Caki2 (cell line): ENCODE results near the gene SPAG9. TPM values are rescaled to one million over a fixed set of nuclear protein-coding genes. Genes with fewer than 3 reads are reported as not detected.

ENCODE experiments used
- DNase-seq: peaks from one replicate; pipeline ENCODE4 v3.0.0-alpha.2; 2015; ENCODE audit warnings: low read depth
- in situ Hi-C: cut with HindIII; loops from 2 replicates; pipeline ENCODE4 v1.10.0; 2016; ENCODE audit warnings: low sequenced_read_pairs, low pct_unique_long_range_greater_than_20kb, mixed read lengths
- total RNA-seq: library from RNA; depleted of rRNA; stranded (reverse); fragments of >200 nt; shearing (Covaris generic); gene quantifications from 2 replicates; pipeline ENCODE4 v1.2.3, GENCODE V29; 2014; ENCODE audit warnings: low replicate concordance; rRNA removed

The SPAG9 gene, protein sequence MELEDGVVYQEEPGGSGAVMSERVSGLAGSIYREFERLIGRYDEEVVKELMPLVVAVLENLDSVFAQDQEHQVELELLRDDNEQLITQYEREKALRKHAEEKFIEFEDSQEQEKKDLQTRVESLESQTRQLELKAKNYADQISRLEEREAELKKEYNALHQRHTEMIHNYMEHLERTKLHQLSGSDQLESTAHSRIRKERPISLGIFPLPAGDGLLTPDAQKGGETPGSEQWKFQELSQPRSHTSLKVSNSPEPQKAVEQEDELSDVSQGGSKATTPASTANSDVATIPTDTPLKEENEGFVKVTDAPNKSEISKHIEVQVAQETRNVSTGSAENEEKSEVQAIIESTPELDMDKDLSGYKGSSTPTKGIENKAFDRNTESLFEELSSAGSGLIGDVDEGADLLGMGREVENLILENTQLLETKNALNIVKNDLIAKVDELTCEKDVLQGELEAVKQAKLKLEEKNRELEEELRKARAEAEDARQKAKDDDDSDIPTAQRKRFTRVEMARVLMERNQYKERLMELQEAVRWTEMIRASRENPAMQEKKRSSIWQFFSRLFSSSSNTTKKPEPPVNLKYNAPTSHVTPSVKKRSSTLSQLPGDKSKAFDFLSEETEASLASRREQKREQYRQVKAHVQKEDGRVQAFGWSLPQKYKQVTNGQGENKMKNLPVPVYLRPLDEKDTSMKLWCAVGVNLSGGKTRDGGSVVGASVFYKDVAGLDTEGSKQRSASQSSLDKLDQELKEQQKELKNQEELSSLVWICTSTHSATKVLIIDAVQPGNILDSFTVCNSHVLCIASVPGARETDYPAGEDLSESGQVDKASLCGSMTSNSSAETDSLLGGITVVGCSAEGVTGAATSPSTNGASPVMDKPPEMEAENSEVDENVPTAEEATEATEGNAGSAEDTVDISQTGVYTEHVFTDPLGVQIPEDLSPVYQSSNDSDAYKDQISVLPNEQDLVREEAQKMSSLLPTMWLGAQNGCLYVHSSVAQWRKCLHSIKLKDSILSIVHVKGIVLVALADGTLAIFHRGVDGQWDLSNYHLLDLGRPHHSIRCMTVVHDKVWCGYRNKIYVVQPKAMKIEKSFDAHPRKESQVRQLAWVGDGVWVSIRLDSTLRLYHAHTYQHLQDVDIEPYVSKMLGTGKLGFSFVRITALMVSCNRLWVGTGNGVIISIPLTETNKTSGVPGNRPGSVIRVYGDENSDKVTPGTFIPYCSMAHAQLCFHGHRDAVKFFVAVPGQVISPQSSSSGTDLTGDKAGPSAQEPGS (N-terminal part only)
- 78.0 and 97.9 TPM in 2 replicates for total RNA-seq

DNA sequence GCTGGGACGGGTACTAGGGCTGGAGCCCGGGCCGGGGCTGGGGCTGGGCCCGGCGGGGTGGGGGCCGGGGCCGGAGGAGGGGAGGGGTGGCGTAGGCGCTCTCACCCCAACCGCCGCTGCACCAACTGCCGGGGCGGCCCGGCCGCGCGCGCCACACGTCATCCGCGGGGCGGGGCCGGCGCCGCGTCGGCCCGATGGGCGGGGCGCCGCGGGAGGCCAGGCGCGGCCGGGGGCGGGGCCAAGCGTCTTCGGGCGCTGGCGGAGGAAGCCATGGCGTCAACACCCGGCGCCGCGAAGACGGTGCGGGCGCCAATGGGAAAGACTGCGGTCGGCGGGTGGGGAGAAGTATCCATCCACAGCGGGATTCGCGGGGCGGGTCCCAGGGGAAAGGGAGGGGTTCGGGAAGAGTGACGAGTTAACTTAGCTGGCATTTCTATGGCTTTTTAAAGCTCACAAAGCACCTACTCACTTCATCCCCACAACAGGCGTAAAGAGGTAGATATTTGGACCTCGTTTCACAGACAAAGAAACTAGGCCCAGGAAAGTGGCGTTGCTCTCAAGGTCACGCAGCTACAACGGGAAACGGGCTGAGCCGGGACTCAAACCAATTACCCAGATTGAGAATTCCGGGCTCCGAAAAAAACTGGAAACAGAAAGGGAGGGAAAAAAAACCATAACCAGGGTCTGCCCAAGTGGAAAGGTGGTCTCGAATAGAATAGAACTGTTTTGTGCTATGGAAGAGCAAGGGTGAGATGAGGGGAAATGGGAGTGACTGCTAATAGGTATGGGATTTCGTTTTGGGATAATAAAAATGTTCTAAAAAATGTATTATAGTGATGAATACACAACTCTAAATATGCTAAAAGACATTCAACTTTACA, at the start of gene SPAG9:
TSS of gene SPAG9 (minus strand) at position 130 of the 881 bp plus-strand sequence. CDS start 212 bp downstream, outside the sequence.
- in situ Hi-C loops: no loop called here
- peak; percentile 95 for DNase-seq

DNA sequence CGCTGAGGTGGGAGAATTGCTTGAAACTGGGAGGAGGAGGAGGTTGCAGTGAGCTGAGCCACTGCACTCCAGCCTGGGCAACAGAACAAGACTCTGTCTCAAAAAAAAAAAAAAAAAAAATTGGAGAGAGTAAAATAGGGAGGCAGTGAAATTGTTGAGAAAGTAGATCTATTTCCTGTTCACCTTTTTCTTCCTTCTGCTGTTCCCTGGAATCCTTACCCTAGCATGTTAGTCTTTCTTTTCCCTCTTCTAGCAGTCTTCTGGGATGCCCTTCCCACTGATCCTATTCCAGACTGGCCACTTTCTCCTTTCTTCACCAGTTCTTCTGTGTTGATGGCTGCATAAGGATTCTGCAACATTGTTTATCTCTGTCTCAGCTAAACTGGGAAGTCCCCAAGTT, 48.7 kb upstream of the SPAG9 start:
- in situ Hi-C loops: no loop called here
- no peak for DNase-seq

DNA sequence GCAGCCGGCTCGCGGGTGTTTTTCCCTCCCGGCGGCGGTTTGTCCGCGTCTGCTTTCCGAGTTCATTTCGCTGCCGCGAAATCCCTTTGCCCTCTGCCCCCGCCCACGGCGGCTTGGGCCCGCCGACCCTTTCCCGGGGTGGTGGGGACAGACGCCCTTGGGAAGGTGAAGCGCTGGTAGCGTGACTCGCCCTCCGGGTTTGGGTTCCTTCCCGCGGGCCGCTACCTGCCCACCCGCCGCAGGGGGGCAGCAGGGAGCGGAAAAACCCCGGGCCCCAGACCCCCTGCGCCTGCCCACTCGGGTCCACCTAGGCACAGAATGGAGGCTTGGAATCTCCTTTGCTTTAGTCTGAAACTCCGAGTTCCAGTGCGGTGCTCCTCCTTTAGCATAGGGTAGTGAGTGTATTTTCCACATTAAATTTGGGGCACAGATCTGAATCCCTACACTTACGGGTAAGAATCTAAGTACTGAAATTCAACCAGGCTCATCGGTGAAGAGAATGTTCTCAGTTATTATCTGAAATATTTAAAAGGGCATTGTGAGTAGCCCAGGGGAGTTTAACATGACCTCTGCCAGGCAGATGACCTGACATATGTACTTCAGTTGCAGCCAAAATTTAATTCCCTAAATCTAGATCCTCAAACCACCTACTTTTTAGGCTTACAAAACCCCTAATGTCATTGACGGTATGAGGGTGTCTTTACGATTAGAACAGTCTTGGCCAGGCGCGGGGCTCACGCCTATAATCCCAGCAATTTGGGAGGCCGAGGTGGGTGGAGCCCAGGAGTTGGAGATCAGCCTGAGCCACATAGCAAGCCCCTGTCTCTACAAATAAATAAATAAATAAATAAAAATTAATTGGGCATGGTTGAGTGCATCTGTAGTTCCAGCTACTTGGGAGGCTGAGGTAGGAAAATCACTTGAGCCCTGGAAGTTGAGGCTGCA, 46.6 kb upstream of the SPAG9 start:
- DNase-seq: peak; percentile 53
- in situ Hi-C loops: no loop called here

DNA sequence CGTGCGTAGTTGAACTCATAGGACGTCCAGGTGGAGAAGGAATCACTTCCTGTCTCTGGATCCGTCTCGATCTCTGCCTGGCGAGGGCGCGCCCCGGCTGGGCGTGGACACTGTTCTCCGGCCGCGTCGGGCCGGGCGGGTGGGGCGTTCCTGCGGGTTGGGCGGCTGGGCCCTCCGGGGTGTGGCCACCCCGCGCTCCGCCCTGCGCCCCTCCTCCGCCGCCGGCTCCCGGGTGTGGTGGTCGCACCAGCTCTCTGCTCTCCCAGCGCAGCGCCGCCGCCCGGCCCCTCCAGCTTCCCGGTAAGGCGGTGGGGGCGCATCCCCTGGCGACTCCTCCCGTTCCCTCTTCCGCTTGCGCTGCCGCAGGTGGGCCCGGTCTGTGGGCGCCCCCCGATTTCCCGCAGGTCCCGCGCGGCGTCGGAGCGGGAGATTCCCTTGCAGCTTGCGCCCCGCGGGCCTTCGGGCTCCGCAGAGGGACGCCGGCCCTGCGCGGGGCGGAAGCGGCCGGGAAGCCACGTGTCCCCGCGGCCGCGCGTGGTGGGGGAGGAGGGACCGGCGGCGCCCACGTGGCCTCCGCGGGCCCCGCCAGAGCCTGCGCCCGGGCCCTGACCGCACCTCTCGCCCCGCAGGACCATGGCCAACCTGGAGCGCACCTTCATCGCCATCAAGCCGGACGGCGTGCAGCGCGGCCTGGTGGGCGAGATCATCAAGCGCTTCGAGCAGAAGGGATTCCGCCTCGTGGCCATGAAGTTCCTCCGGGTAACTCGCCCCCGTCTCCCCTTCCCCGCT, 45.7 kb upstream of the SPAG9 start, which contains the start of gene NME2:
TSS of gene NME2 (plus strand) at position 214 of the 789 bp plus-strand sequence. CDS start at position 634, 420 bp downstream.
- in situ Hi-C loops: no loop called here
- peak; percentile 87 for DNase-seq

DNA sequence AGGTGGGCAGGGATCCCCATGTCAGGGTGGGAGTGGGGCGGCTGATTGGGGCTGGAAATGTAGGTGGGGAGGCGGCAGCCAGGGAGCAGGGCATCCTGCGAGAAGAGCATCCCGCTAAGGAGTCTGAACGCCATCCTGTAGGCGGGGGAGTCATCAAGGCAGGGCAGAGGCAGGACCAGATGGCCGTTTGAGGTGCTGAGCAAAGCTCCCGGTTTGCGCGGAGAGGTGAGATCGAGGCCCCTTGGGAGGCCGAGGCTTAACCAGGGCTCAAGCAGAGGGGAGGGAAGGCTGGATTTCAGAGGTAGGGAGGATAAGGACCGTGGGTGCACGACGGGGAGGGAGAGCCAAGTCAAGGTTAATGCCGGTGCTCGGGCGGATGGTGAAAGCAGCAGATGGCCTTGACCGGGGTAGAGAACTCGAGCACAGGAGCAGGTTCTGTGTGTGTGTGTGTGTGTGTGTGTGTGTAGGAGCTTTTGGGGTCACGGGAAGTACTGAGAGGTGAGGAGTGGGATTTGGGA, 45.1 kb upstream of the SPAG9 start:
- in situ Hi-C loops: no loop called here
- no peak for DNase-seq

DNA sequence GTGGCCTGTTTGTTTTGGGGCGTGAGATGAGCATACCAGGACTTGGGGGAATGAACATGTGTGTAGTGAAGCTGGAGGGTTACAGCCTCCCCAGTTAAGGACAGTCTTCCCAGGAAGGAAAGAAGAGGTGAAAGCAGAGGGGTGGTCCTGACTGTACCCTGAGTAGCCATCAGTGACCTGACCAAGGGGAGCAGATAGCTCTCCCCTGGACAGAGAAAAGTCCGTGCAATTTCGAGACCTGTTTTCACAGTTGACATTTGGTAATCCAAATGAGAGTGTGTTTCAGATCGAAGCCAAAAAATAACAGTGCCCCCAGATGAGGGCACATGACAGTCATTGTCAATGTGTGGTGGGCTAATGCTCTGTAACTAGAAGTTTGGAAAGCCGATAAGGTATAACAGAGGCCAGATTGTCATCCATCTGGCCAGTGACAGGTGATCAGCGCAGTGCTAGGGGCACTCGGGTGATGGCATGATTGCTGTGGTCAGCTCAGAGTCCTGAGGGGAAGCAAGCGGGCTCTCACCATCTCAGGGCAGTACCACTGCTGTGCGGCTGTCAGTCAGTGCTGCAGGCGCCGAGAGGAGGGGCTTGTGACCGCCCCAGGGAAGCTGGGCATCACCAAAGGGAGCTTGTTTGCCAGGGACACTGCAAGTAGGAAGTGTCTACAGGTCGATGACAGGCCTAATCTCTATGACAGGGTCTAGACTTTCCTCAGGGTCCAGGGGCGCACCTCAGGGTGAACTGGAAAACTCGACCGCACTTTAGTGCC, 44.4 kb upstream of the SPAG9 start:
- in situ Hi-C loops: no loop called here
- DNase-seq: no peak

DNA sequence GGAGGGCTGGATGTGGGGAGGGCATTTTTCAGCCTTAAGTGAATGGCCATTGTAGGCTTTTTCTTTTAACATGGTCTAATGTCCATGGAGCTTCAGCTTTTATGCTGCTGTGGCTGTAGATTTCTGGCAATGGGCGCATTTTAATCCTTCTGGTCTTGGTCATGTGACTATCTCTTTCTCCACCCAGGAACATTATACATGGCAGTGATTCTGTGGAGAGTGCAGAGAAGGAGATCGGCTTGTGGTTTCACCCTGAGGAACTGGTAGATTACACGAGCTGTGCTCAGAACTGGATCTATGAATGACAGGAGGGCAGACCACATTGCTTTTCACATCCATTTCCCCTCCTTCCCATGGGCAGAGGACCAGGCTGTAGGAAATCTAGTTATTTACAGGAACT, 40.9 kb upstream of the SPAG9 start:
- in situ Hi-C loops: no loop called here
- DNase-seq: no peak

DNA sequence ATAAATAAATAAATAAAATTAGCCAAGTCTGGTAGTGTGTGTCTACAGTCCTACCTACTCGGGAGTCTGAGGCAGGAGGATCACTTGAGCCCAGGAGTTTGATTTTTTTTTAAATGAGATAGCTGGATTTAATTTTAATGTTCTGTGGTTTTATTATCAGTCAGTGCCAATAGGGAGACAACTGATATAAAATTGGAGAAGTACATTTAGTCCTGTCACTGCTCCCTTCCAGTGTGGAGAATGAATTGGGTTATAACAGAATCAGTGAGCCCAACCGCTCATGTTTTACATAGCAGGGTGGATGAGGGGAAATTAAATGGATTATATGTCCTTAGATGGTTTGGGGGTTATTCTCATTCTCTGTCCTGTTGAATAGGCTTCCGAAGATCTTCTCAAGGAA, 38.9 kb upstream of the SPAG9 start:
- DNase-seq: no peak
- in situ Hi-C loops: no loop called here

DNA sequence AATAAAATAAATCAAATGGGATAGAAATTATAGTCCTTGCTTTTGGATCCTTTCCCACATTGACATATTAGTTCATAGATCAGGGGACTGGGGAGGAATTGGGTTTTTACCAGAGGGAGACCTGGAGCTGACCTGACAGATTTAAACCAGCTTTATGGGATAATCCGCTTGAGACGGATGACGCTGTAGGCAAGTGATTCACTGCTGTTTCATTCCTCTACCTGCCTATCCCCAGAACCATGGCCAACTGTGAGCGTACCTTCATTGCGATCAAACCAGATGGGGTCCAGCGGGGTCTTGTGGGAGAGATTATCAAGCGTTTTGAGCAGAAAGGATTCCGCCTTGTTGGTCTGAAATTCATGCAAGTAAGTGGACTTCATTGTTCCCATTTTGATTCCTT, 34.7 kb upstream of the SPAG9 start:
- in situ Hi-C loops: no loop called here
- DNase-seq: no peak

DNA sequence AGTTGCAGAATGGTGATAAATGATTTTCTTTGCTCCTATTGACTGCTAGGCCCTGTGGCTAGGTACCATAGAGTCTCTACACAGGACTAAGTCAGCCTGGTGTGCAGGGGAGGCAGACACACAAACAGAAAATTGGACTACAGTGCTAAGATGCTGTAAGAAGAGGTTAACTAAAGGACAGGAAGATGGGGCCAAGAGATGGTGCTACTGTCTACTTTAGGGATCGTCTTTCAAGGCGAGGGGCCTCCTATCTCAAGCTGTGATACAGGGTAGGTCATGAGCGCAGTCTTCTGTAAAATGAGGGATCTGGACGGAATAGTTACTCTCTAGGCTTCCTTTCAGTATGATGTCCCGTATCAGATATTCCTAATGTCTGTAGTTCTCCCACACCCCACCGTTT, 33.5 kb upstream of the SPAG9 start:
- in situ Hi-C loops: no loop called here
- no peak for DNase-seq

DNA sequence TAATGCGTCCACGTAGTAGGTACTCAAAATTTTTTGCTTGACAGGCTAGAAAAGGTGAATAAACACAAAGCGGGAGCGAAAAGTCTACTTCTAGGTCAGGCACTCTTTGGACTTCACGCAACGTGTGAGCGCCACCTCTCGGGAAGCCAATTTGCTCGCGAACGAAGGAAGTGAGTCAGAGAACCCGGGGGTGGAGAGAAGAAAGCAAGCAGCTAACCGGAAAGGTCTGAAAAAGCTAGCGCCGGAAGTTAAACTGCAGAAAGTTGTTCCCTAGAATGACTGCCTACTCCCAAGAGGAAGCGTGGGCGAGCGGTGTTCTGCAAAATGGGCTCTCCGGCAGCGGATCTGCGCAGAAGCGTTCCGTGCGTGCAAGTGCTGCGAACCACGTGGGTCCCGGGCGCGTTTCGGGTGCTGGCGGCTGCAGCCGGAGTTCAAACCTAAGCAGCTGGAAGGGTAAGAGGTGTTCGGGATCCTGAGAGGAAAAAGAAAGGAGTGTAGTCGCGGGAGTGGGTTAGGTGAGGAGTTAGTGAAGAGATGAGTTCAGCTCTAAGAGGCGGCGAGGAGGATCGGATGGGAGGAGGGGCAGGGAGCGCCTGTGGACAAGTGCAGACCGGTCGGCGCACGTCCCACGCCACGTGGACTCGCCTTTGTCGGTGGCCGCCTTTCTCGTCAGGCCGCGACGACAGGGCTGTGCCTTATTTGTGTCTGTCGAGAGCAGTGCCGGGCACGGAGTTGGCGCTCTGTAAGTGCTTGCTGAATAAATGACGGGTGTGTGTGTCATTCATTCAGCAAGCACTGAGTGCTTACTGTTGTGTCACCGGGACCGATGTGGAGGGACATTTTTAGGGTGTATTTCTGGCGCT, 32.8 kb upstream of the SPAG9 start, which contains the start of gene NME1:
TSS of gene NME1 (plus strand) at position 350 of the 863 bp plus-strand sequence. CDS start 2,096 bp downstream, outside the sequence.
- peak; percentile 99 for DNase-seq
- in situ Hi-C loops: no loop called here

DNA sequence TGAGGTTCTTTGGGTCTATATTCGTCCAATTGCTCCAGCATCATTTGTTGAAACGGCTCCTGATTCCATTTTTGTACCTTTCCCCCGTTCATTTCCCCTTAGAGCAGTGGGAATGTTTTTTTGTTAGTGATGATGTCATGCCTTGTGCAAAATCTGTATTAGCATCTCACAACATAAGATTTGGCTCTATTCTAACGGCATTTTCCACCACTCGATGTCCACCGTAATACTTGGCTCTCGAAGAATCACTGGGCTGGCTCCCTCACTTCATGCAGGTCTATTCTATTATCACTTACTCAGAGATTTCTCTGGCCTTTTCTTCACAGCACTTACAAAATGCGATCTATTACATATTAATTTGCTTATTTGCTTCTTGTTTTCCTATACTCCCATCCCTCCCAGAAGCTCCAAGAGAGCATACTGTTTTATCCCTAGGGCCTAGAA, 32.1 kb upstream of the SPAG9 start:
- in situ Hi-C loops: no loop called here

DNA sequence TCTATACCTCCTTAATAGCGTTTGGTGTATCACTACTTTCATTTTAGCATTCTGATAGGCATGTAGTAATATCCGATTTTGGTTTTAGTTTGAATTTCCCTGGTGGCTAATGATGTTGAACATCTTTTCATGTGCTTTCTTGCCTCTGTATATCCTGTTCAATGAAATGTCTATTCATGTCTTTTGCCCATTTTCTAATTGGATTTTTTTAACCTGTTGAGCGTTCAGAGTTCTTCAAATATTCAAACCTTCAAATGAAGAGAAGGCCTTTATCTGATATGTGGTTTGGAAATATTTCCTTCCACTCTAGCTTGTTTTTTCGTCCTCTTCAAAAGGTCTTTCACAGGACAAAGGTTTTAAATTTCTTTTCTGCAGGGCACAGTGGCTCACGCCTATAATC, 30.3 kb upstream of the SPAG9 start:
- no peak for DNase-seq
- in situ Hi-C loops: no loop called here

More for the DNA sequence above, 32.1 kb upstream of the SPAG9 start:
- DNase-seq: no peak

DNA sequence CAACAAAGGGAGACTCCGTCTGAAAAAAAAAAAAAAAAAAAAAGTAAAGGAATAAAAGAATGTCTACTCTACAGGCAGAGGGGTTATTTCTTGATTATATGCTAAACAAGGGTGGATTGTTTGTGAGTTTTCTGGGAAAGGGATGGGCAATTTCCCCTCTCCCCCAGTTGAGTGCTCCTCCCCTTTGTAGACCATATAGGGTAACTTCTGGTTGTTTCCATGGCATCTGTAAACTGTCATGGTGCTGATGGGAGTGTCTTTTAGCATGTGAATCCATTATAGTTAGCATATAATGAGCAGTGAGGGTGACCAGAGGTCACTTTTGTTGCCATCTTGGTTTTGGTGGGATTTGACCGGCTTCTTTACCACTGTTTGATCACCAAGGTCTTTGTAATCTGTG, 28.5 kb upstream of the SPAG9 start:
- no peak for DNase-seq
- in situ Hi-C loops: no loop called here
